ENCODE data around the gene ARMCX2. TPM values are rescaled to one million over a fixed set of nuclear protein-coding genes. Genes with fewer than 3 reads are reported as not detected.

The ARMCX2 gene
- polyA plus RNA-seq, 1 of the 3 experiments (the other 2 are of a cell fraction), result 32.9 TPM

DNA sequence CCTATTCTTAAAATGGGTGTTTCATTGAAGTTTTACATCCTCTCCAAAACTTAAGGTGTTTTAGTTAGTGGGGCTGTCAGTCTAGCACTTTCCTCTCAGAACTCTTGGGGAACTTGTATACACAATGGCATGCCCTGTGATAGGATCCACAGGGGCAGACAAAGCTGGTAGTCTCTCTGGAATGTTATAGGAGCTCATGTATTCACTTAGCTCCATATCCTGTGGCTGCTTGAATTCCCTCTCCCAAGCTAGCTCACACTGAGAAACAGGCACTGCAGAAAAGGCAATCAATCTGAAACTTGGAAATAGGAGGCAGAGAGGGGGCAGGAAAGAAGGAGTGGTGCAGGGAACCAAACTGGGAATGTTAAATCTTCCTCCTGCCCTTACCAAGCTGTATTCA, 26.3 kb upstream of the ARMCX2 start:
- Histone ChIP-seq H3K27me3 (ENCODE audit: insufficient read depth) (peaks cover 6% of the 10 kb centered on the region; the same call in 1 of the 2 replicates), H3K4me1 (ENCODE audit: control insufficient read depth in 1 of 2, insufficient read depth in 2 of 2, low read depth in 1 of 2, low read length in 1 of 2) (no peaks in the 10 kb centered on the region), H3K4me2 (no peak overlapping the region), H3K4me3 (ENCODE audit: low read depth in 2 of 2, low read length in 1 of 2) (no peak overlapping the region), H3K9me2 (no peaks in the 10 kb centered on the region), H3K9me3 (no peaks in the 10 kb centered on the region), H4K20me1 (ENCODE audit: insufficient read depth) (no peaks in the 10 kb centered on the region), H3K79me2 (ENCODE audit: insufficient read depth) (no peaks in the 10 kb centered on the region), H2AFZ (ENCODE audit: low read depth) (no peak overlapping the region), H3K36me3 (replicated peaks in 1 of 2; ENCODE audit: control insufficient read depth in 1 of 2, insufficient read depth in 2 of 2, low read length in 1 of 2) (no peaks in the 10 kb centered on the region), H3K9ac (no peak overlapping the region), H3F3A (replicated peaks; ENCODE audit: insufficient read depth) (no peaks in the 10 kb centered on the region), H3K27ac (ENCODE audit: low read depth in 2 of 2, low read length in 1 of 2) (no peak overlapping the region)
- CTCF ChIA-PET, result interaction anchor here (0.9 kb wide), 1 partner anchor 19 kb away, joined by 3 read pairs; no protein-coding TSS in a partner anchor
- no peak for DNase-seq
- TF ChIP-seq RAD21 (IDR thresholded peaks at IDR 0.05; ENCODE audit: low read length) (no peak), FOSL2 (IDR thresholded peaks at IDR 0.05; ENCODE audit: borderline replicate concordance, low read depth) (no peak), TCF12 (IDR thresholded peaks at IDR 0.05) (no peak), FOXM1 (IDR thresholded peaks at IDR 0.05; ENCODE audit: low read depth) (no peak), SIN3A (IDR thresholded peaks at IDR 0.05; ENCODE audit: borderline replicate concordance, low read depth, low read length) (no peak), NRF1 (IDR thresholded peaks at IDR 0.05; ENCODE audit: low read depth, low read length) (no peak), TEAD4 (IDR thresholded peaks at IDR 0.05; ENCODE audit: borderline replicate concordance, insufficient read depth) (no peak), GATA2 (CRISPR knock-in tag; IDR thresholded peaks at IDR 0.05) (no peak), NFIC (IDR thresholded peaks at IDR 0.05; ENCODE audit: borderline replicate concordance) (no peak), SMC3 (IDR thresholded peaks at IDR 0.05; ENCODE audit: low read depth, low read length) (no peak), JUND (IDR thresholded peaks at IDR 0.05) (no peak), EP300 (IDR thresholded peaks at IDR 0.05; ENCODE audit: borderline replicate concordance in 1 of 2, low read depth in 1 of 2, low read length in 1 of 2) (no peak), RCOR1 (IDR thresholded peaks at IDR 0.05; ENCODE audit: low read length) (no peak)
- POLR2A ChIA-PET, result no interaction called here

DNA sequence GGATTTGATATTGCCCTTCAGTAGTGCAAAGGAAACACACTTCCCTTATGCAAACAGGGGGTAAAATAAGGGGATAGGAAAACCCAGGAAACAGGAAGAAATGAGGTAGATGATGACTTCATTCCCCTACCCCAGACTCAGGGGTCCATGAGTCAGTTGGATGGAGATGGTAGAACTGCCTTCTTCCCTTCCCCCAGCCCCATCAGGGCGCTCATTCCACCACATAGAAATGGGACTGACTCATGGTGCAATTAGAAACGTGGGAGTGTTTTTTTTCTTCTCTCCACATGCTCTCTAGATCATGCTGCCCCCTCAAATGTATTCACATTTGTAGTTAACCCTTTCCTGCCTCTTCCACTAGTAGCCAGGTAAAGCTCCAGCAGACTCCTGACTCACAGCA, 23.1 kb upstream of the ARMCX2 start:
- Histone ChIP-seq H3K4me1 (ENCODE audit: control insufficient read depth in 1 of 2, insufficient read depth in 2 of 2, low read depth in 1 of 2, low read length in 1 of 2) (no peaks in the 10 kb centered on the region), H3K9me2 (no peaks in the 10 kb centered on the region), H3K27me3 (ENCODE audit: insufficient read depth) (no peaks in the 10 kb centered on the region), H3K27ac (ENCODE audit: low read depth in 2 of 2, low read length in 1 of 2) (no peak overlapping the region), H4K20me1 (ENCODE audit: insufficient read depth) (no peaks in the 10 kb centered on the region), H2AFZ (ENCODE audit: low read depth) (no peak overlapping the region), H3K9me3 (no peaks in the 10 kb centered on the region), H3K9ac (no peak overlapping the region), H3K4me3 (ENCODE audit: low read depth in 2 of 2, low read length in 1 of 2) (no peak overlapping the region), H3K4me2 (no peak overlapping the region), H3K36me3 (replicated peaks in 1 of 2; ENCODE audit: control insufficient read depth in 1 of 2, insufficient read depth in 2 of 2, low read length in 1 of 2) (no peaks in the 10 kb centered on the region), H3K79me2 (ENCODE audit: insufficient read depth) (no peaks in the 10 kb centered on the region), H3F3A (replicated peaks; ENCODE audit: insufficient read depth) (no peaks in the 10 kb centered on the region)
- no peak for TF ChIP-seq TCF12 (IDR thresholded peaks at IDR 0.05)
- TF ChIP-seq GATA2 (CRISPR knock-in tag; IDR thresholded peaks at IDR 0.05), result no peak
- TF ChIP-seq NRF1 (IDR thresholded peaks at IDR 0.05; ENCODE audit: low read depth, low read length), result no peak
- no peak for TF ChIP-seq TEAD4 (IDR thresholded peaks at IDR 0.05; ENCODE audit: borderline replicate concordance, insufficient read depth)
- no peak for TF ChIP-seq ELF1 (IDR thresholded peaks at IDR 0.05)
- TF ChIP-seq RCOR1 (IDR thresholded peaks at IDR 0.05; ENCODE audit: low read length), result no peak
- no peak for TF ChIP-seq MXI1 (IDR thresholded peaks at IDR 0.05; ENCODE audit: low read depth, low read length)
- TF ChIP-seq FOXJ3 (CRISPR knock-in tag; IDR thresholded peaks at IDR 0.05), result no peak
- TF ChIP-seq YY1 (IDR thresholded peaks at IDR 0.05; ENCODE audit: low read depth), result no peak
- TF ChIP-seq RFX5 (IDR thresholded peaks at IDR 0.05; ENCODE audit: low read length), result no peak
- no peak for TF ChIP-seq TAF1 (IDR thresholded peaks at IDR 0.05; ENCODE audit: borderline replicate concordance, low read depth, low read length)
- TF ChIP-seq USF1 (IDR thresholded peaks at IDR 0.05; ENCODE audit: borderline replicate concordance, low read depth), result no peak
- no peak for TF ChIP-seq NFIC (IDR thresholded peaks at IDR 0.05; ENCODE audit: borderline replicate concordance)
- TF ChIP-seq, protein P1, sequence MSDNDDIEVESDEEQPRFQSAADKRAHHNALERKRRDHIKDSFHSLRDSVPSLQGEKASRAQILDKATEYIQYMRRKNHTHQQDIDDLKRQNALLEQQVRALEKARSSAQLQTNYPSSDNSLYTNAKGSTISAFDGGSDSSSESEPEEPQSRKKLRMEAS (IDR thresholded peaks at IDR 0.05; ENCODE audit: low read depth), result no peak
- TF ChIP-seq FOXM1 (IDR thresholded peaks at IDR 0.05; ENCODE audit: low read depth), result no peak
- TF ChIP-seq, protein P2, sequence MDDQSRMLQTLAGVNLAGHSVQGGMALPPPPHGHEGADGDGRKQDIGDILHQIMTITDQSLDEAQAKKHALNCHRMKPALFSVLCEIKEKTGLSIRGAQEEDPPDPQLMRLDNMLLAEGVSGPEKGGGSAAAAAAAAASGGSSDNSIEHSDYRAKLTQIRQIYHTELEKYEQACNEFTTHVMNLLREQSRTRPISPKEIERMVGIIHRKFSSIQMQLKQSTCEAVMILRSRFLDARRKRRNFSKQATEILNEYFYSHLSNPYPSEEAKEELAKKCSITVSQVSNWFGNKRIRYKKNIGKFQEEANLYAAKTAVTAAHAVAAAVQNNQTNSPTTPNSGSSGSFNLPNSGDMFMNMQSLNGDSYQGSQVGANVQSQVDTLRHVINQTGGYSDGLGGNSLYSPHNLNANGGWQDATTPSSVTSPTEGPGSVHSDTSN (IDR thresholded peaks at IDR 0.05), result no peak
- TF ChIP-seq POLR2AphosphoS5 (IDR thresholded peaks at IDR 0.05; ENCODE audit: low read depth, low read length), result no peak
- TF ChIP-seq CHD2 (IDR thresholded peaks at IDR 0.05; ENCODE audit: low read length, partially characterized antibody), result no peak
- POLR2A ChIA-PET, result no interaction called here
- no peak for DNase-seq
- 21% methylated on average over 2 of the region's 2 CpGs for WGBS (ENCODE audit: low lambda C conversion rate)
- CTCF ChIA-PET, result no interaction called here
